Endothelial cell of umbilical vein (primary cell): ENCODE results near the gene VWA7. TPM values are rescaled to one million over a fixed set of nuclear protein-coding genes. Genes with fewer than 3 reads are reported as not detected.

Experiments
- BruUV-seq: library from RNA; stranded (reverse); fragments of 400-500 nt; replicated peaks from 2 replicates; lab custom pipeline; 2021; lab: Mats Ljungman, UMichigan
- CTCF ChIA-PET: fragments of 300-600, 350-600 bp; sonication (Branson Sonifier 250); formaldehyde crosslinking; loops from one replicate; lab custom pipeline; 2021; ENCODE audit warnings: antibody characterized with exemption, inconsistent platforms; lab: Charles Lee
- POLR2A ChIA-PET: fragments of 300-600, 350-600 bp; sonication (Branson Sonifier 250); formaldehyde crosslinking; loops from one replicate; lab custom pipeline; 2021; ENCODE audit warnings: antibody characterized with exemption, inconsistent platforms; lab: Charles Lee
- DNase-seq: peaks from one replicate; pipeline ENCODE4 v3.0.0-alpha.2; 2011; ENCODE audit warnings: low read depth, low spot score
- FAIRE-seq: peaks from 2 replicates; lab custom pipeline; 2011; peaks lifted over from hg19 to GRCh38; lab: Jason Lieb, UNC
- H2AFZ ChIP-seq: 2 replicates; pipeline ENCODE4 v1.6.0; 2012; ENCODE audit warnings: low read depth, low read length, control low read depth, inconsistent platforms
- H3K27ac ChIP-seq: 2 replicates; pipeline ENCODE4 v1.5.1; 2011; ENCODE audit warnings: low read depth, mild to moderate bottlenecking, control low read depth, low read length, moderate library complexity; ENCODE audit not compliant: insufficient read depth
- H3K27me3 ChIP-seq, 2 experiments: 2 replicates each; pipeline versions ENCODE4 v1.6.0 to v1.6.1; 2011; ENCODE audit warnings: low read length in 2 of 2, mixed read lengths in 1 of 2; ENCODE audit not compliant: control insufficient read depth in 2 of 2, insufficient read depth in 2 of 2
- H3K36me3 ChIP-seq, 2 experiments: 2 replicates in 1 of 2; 3 replicates in 1 of 2; pipeline ENCODE4 v1.5.1; 2011; ENCODE audit warnings: low read length in 2 of 2, mild to moderate bottlenecking in 1 of 2, moderate library complexity in 1 of 2; ENCODE audit not compliant: control insufficient read depth in 2 of 2, insufficient read depth in 2 of 2; ENCODE audit errors: extremely low read depth in 1 of 2
- H3K4me1 ChIP-seq: 3 replicates; pipeline ENCODE4 v1.5.1; 2011; ENCODE audit warnings: mild to moderate bottlenecking, low read length; ENCODE audit not compliant: control insufficient read depth, insufficient read depth; ENCODE audit errors: extremely low read depth
- H3K4me2 ChIP-seq: 2 replicates; pipeline ENCODE4 v1.6.1; 2011; ENCODE audit warnings: low read length, control low read depth, mixed read lengths; ENCODE audit not compliant: insufficient read depth
- H3K4me3 ChIP-seq, 3 experiments: fragments of 200-600 bp in 1 of 3; sonication (generic), shearing (Covaris generic) in 1 of 3; replicated peaks in 1 of 3; 2 replicates each; pipeline ENCODE4 v1.5.1; 2011 to 2016; ENCODE audit warnings: control low read depth in 3 of 3, low read length in 3 of 3, mild to moderate bottlenecking in 2 of 3, inconsistent platforms in 1 of 3, low read depth in 1 of 3, moderate library complexity in 1 of 3; ENCODE audit not compliant: insufficient read depth in 1 of 3
- H3K79me2 ChIP-seq: 2 replicates; pipeline ENCODE4 v1.6.0; 2012; ENCODE audit warnings: low read length, inconsistent platforms; ENCODE audit not compliant: control insufficient read depth, insufficient read depth
- H3K9ac ChIP-seq: replicated peaks from 2 replicates; pipeline ENCODE3; 2011; ENCODE audit warnings: low read length, control low read depth; ENCODE audit not compliant: insufficient read depth; ENCODE audit errors: extremely low read depth
- H3K9me1 ChIP-seq: replicated peaks from 3 replicates; pipeline ENCODE4 v1.6.0; 2011; ENCODE audit warnings: mild to moderate bottlenecking, low read length; ENCODE audit not compliant: control insufficient read depth, insufficient read depth; ENCODE audit errors: extremely low read depth
- H3K9me3 ChIP-seq: replicated peaks from 2 replicates; pipeline ENCODE4 v1.5.1; 2012; ENCODE audit warnings: low read length, inconsistent platforms; ENCODE audit not compliant: control insufficient read depth, insufficient read depth
- H4K20me1 ChIP-seq: replicated peaks from 2 replicates; pipeline ENCODE3; 2011; ENCODE audit warnings: mild to moderate bottlenecking, low read length; ENCODE audit not compliant: control insufficient read depth, insufficient read depth; ENCODE audit errors: extremely low read depth
- FOS ChIP-seq: IDR thresholded peaks from 2 replicates; pipeline ENCODE4 v1.6.1; 2011; ENCODE audit warnings: mild to moderate bottlenecking, low read length, moderate library complexity, borderline replicate concordance; ENCODE audit not compliant: insufficient read depth
- GATA2 ChIP-seq: IDR thresholded peaks from 2 replicates; pipeline ENCODE4 v1.7.0; 2011; ENCODE audit warnings: low read depth, mild to moderate bottlenecking, moderate library complexity, mixed read lengths, low read length; ENCODE audit not compliant: insufficient read length, insufficient read depth
- JUN ChIP-seq: IDR thresholded peaks from 2 replicates; pipeline ENCODE4 v1.6.1; 2011; ENCODE audit warnings: borderline replicate concordance, low read depth; ENCODE audit not compliant: insufficient read length, insufficient read depth
- POLR2A ChIP-seq: IDR thresholded peaks from 2 replicates; pipeline ENCODE4 v1.6.1; 2012; ENCODE audit warnings: low read depth, mild to moderate bottlenecking, control low read depth, low read length
- POLR2AphosphoS5 ChIP-seq: IDR thresholded peaks from 2 replicates; pipeline ENCODE4 v1.6.1; 2012; ENCODE audit warnings: low read depth, mild to moderate bottlenecking, control low read depth, low read length, moderate library complexity; ENCODE audit not compliant: insufficient read depth
- dilution Hi-C: fragments of 300-500 bp; cut with MboI; formaldehyde crosslinking; loops from one replicate; pipeline ENCODE4 v1.15.0; 2019; ENCODE audit warnings: low sequenced_read_pairs; ENCODE audit not compliant: extremely low pct_ligation_motif_present
- intact Hi-C: fragments of 100-400 bp; cut with micrococcal nuclease; formaldehyde crosslinking; loops from one replicate; pipeline ENCODE4 v1.10.0; 2022
- polyA plus RNA-seq, 4 experiments: library from polyadenylated mRNA; depleted of rRNA in 3 of 4; stranded (reverse) in 3 of 4; unstranded in 1 of 4; fragments of >200 nt; gene quantifications; 2 replicates each; pipeline versions ENCODE4 v1.2.1 to v1.2.3, GENCODE V29; 2011 to 2012; ENCODE audit warnings: missing spikeins in 1 of 4
- total RNA-seq: library from RNA; stranded (reverse); gene quantifications from 2 replicates; pipeline ENCODE4 v1.2.3, GENCODE V29; 2021
- TF ChIP-seq, protein P1 (sequence below), 2 donors: IDR thresholded peaks; 1 replicate in 1 of 2; 2 replicates in 1 of 2; pipeline ENCODE4 v1.5.1; 2011; ENCODE audit warnings: low read length in 2 of 2, mild to moderate bottlenecking in 2 of 2, moderate library complexity in 2 of 2, control low read depth in 1 of 2, inconsistent platforms in 1 of 2, low read depth in 1 of 2; ENCODE audit not compliant: insufficient read depth in 1 of 2; ENCODE audit errors: extremely low read depth in 1 of 2
- TF ChIP-seq, protein P2 (sequence below): IDR thresholded peaks from 2 replicates; pipeline ENCODE4 v1.6.1; 2011; ENCODE audit not compliant: insufficient read depth, insufficient read length

The VWA7 gene
- total and polyA plus RNA-seq, 2 donors (not counting 3 experiments of a cell fraction or from before 2014, with no cell fraction given): 0.11 to 0.51 TPM

DNA sequence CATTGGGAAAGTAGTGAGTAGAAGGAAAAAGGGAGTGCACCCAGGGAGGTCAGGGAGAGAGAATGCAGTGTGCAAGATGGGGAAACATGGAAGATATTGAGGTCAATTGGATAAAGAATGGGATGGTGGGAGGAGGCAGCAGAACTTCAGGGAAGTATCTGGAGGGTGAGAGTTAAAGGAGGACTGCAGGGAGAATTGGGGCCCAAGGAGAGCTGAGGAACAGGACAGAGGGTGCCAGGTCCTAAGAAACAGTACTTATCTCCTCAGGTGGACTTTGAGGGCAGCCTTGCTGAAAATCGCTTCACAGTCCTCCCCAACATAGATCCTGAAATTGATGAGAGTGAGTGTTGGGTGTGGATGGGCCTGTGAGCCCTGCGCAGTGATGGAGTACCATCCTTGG is 18.8 kb downstream of the VWA7 start:
- Histone ChIP-seq H3K27me3 (no peaks in the 10 kb centered on the region), H3K4me3 (no peak overlapping the region), H3K4me1 (no peaks in the 10 kb centered on the region), H2AFZ (no peak overlapping the region), H4K20me1 (no peaks in the 10 kb centered on the region), H3K9me3 (no peaks in the 10 kb centered on the region), H3K36me3 (peaks cover 2% of the 10 kb centered on the region in 2 experiments), H3K79me2 (no peaks in the 10 kb centered on the region), H3K27ac (no peak overlapping the region), H3K9me1 (no peaks in the 10 kb centered on the region), H3K4me2 (no peak overlapping the region), H3K9ac (no peak overlapping the region)
- TF ChIP-seq JUN: no peak
- no peak for TF ChIP-seq POLR2AphosphoS5
- dilution Hi-C loops (no loop called here), intact Hi-C loops (no loop called here)
- POLR2A ChIA-PET: no interaction called here
- DNase-seq (no peak), FAIRE-seq (no peak)
- BruUV-seq: no TSS peak
- CTCF ChIA-PET: interaction anchor here (0.7 to 3.2 kb wide), 3 partner anchors 8 to 72 kb away, joined by 3 to 13 read pairs (median 4); no protein-coding TSS in a partner anchor

DNA sequence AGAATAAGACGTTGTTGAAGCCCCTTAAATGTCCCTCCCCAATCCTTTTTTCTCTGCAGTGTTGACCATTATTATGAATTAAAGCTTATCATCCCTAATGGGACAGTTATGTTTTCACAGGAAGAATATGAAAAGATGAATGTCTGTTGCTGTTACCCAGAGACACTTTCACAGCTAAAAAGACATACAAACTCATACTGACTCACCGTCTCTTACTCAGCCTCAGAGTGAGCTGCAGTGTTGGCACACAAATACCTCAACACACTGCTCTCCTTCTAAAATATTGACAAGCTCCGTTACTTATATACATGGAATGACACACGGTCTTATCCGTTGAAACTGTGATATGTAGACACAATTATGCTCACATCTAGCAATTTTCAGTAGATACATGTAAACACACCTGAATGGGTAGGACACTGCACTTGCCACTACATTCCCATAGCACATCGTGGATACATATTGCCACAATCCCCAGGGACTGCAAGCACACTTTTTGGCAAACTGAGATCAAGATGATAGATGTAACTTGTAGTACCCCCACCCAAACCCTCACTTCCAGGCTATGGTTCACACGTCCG is 24.3 kb downstream of the VWA7 start:
- CTCF ChIA-PET: interaction anchor here (0.7 to 3.9 kb wide), 7 partner anchors 14 to 50 kb away, joined by 3 to 18 read pairs (median 5); partner anchors contain the start of genes ABHD16A, DDAH2 and VARS1
- no peaks in the 10 kb centered on the region for H3K9me1 ChIP-seq
- H3K4me2 ChIP-seq: no peak overlapping the region
- H3K27ac ChIP-seq: no peak overlapping the region
- intact Hi-C loops (no loop called here), dilution Hi-C loops (no loop called here)
- no peak for DNase-seq
- H3K9ac ChIP-seq: no peak overlapping the region
- H3K27me3 ChIP-seq: no peaks in the 10 kb centered on the region
- no peaks in the 10 kb centered on the region for H4K20me1 ChIP-seq
- no peaks in the 10 kb centered on the region for H3K4me1 ChIP-seq
- H2AFZ ChIP-seq: no peak overlapping the region
- POLR2A ChIA-PET: no interaction called here
- TF ChIP-seq POLR2AphosphoS5: no peak
- TF ChIP-seq POLR2A: peak; percentile 18
- peak; percentile 32 for TF ChIP-seq FOS
- TF ChIP-seq JUN: no peak
- TF ChIP-seq, protein P1, sequence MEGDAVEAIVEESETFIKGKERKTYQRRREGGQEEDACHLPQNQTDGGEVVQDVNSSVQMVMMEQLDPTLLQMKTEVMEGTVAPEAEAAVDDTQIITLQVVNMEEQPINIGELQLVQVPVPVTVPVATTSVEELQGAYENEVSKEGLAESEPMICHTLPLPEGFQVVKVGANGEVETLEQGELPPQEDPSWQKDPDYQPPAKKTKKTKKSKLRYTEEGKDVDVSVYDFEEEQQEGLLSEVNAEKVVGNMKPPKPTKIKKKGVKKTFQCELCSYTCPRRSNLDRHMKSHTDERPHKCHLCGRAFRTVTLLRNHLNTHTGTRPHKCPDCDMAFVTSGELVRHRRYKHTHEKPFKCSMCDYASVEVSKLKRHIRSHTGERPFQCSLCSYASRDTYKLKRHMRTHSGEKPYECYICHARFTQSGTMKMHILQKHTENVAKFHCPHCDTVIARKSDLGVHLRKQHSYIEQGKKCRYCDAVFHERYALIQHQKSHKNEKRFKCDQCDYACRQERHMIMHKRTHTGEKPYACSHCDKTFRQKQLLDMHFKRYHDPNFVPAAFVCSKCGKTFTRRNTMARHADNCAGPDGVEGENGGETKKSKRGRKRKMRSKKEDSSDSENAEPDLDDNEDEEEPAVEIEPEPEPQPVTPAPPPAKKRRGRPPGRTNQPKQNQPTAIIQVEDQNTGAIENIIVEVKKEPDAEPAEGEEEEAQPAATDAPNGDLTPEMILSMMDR (IDR thresholded peaks at IDR 0.05; ENCODE audit: extremely low read depth in 1 of 2, insufficient read depth in 1 of 2, low read depth in 1 of 2, low read length in 2 of 2): no peak
- TF ChIP-seq, protein P2, sequence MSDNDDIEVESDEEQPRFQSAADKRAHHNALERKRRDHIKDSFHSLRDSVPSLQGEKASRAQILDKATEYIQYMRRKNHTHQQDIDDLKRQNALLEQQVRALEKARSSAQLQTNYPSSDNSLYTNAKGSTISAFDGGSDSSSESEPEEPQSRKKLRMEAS: no peak
- no peak for TF ChIP-seq GATA2
- no TSS peak for BruUV-seq
- H3K36me3 ChIP-seq: no peaks in the 10 kb centered on the region
- FAIRE-seq: no peak
- no peaks in the 10 kb centered on the region for H3K79me2 ChIP-seq
- H3K4me3 ChIP-seq: no peak overlapping the region
- H3K9me3 ChIP-seq: no peaks in the 10 kb centered on the region
